Measurements from ENCODE around the gene CXCR2. TPM values are rescaled to one million over a fixed set of nuclear protein-coding genes. Genes with fewer than 3 reads are reported as not detected.
A peak's percentile ranks its signal among the peaks of the same experiment; 100 is the strongest.

The CXCR2 gene
- total RNA-seq, 1 experiment from 2014 or later: not detected

DNA sequence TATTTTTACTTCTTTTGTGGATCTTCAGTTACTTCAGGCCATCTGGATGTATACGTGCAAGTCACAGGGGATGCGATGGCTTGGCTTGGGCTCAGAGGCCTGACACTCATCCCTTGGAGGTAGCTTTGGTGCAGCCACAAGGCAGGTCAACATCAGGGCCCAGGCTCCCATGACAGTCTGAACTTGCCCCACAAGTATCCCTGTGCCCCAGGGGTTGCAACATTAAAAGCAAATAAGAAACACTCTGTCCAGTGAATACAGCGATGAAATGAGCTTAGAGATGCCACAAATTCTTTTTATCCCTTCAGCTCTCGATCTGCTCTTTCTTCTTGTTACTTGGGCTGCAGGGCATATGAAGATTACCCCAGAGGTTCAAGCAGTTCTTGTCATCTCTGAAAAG lies 54.0 kb downstream of the CXCR2 start:
- no peaks in the 10 kb centered on the region for H3K9me3 ChIP-seq (replicated peaks)
- no peak for DNase-seq (ENCODE audit: low read depth in 1 of 2, low spot score in 2 of 2)
- H3K27me3 ChIP-seq (replicated peaks): peaks cover 3% of the 10 kb centered on the region; the same call in 1 of the 2 replicates
- H3K4me1 ChIP-seq (replicated peaks): no peaks in the 10 kb centered on the region
- H3K27ac ChIP-seq: no peak overlapping the region
- H3K36me3 ChIP-seq: no peaks in the 10 kb centered on the region
- H3K4me3 ChIP-seq: no peak overlapping the region

DNA sequence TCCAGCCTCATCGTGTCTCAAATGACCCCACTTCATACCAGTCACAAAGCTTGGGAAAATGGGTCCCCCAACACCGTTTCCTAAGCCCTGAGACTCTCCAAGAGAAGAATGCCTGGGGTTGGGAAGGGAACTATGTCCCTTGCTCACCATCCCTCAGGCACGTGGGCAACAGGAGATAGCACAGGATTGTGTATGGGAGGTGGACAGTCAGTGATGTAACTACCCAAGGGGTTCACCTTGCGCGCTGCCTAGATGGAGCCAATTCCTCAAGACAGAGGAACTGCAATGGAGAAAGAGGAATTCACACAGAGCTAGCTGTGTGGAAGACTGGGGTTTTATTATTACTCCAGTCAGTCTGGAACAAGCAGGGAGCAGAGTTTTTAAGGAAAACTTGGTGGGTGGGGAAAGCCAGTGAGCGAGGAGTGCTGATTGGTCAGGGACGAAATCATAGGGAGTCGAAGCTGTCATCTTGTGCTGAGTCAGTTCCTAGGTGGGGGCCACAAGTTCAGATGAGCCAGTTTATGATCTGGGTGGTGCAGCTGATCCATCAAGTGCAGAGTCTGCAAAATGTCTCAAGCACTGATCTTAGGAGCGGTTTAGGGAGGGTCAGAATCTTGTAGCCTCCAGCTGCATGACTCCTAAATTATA lies 54.8 kb downstream of the CXCR2 start:
- DNase-seq (ENCODE audit: low read depth in 1 of 2, low spot score in 2 of 2): no peak

DNA sequence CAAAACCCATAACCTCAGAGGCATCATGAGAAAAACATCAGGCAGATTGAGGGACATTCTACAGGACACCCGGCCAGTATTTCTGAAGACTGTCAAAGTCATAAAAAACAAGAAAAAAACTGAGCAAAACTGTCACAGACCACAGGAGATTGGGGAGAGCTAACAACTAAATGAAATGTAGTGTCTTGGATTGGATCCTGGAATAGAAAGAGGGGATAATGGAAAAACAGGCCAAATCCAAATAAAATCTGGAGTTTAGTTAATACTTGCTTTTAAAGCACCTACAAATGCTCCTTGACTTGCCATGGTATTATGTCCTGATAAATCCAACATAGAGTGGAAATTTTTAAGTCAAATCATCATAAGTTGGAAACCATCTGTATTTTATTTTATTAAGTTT lies 58.5 kb downstream of the CXCR2 start:
- DNase-seq (ENCODE audit: low read depth in 1 of 2, low spot score in 2 of 2): no peak
- peaks cover 3% of the 10 kb centered on the region; the same call in 1 of the 2 replicates for H3K27me3 ChIP-seq (replicated peaks)
- no peak overlapping the region for H3K27ac ChIP-seq
- no peaks in the 10 kb centered on the region for H3K9me3 ChIP-seq (replicated peaks)
- H3K4me3 ChIP-seq: no peak overlapping the region
- H3K4me1 ChIP-seq (replicated peaks): no peaks in the 10 kb centered on the region
- H3K36me3 ChIP-seq: no peaks in the 10 kb centered on the region

More for the DNA sequence above, 54.8 kb downstream of the CXCR2 start:
- Histone ChIP-seq H3K27ac (no peak overlapping the region), H3K27me3 (replicated peaks) (peaks cover 3% of the 10 kb centered on the region; the same call in 1 of the 2 replicates), H3K36me3 (no peaks in the 10 kb centered on the region), H3K4me3 (no peak overlapping the region), H3K9me3 (replicated peaks) (no peaks in the 10 kb centered on the region), H3K4me1 (replicated peaks) (no peaks in the 10 kb centered on the region)

DNA sequence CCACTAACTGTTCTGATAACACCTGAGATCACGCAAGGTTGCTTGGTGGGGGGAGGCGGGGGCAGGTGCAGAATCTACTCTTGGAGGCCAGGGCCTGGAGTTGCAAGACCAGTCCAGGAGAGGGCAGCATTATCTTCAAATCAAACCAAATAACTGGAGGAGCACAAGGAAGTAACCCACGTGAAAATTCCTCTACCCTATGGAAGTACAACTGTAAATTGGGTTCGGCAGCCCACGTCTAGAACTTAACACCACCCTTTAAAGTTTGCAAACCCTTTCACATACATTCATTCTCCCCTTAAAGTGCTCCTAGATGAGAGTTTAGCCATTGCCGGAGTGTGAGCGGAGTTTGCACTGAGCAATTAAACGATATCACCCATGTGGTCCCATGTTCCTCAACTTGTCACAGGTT lies 60.5 kb downstream of the CXCR2 start:
- H3K9me3 ChIP-seq (replicated peaks): no peaks in the 10 kb centered on the region
- no peak overlapping the region for H3K27ac ChIP-seq
- H3K36me3 ChIP-seq: no peaks in the 10 kb centered on the region
- H3K4me3 ChIP-seq: no peak overlapping the region
- DNase-seq (ENCODE audit: low read depth in 1 of 2, low spot score in 2 of 2): peak; percentile 42 to 58
- H3K27me3 ChIP-seq (replicated peaks): peaks cover 3% of the 10 kb centered on the region; the same call in 1 of the 2 replicates
- H3K4me1 ChIP-seq (replicated peaks): no peaks in the 10 kb centered on the region

Other genes with a start within 250 kb of the CXCR2 start
- gene TNS1, start 123.0 kb upstream of the CXCR2 start, total RNA-seq (2014; rRNA removed; shearing (Covaris generic)): 9.8 and 14.3 TPM in 2 replicates
- not detected in 2 replicates for gene RUFY4, start 56.8 kb upstream of the CXCR2 start, total RNA-seq (2014; rRNA removed; shearing (Covaris generic))
- not detected in 2 replicates for gene CXCR1, start 40.9 kb downstream of the CXCR2 start, total RNA-seq (2014; rRNA removed; shearing (Covaris generic))
- gene ARPC2, start 91.2 kb downstream of the CXCR2 start, total RNA-seq (2014; rRNA removed; shearing (Covaris generic)): 490 and 702 TPM in 2 replicates
- gene GPBAR1, start 135.0 kb downstream of the CXCR2 start, total RNA-seq (2014; rRNA removed; shearing (Covaris generic)): 0.89 TPM in 1 of 2 replicates, not detected in the other
- gene AAMP, start 144.1 kb downstream of the CXCR2 start, total RNA-seq (2014; rRNA removed; shearing (Covaris generic)): 184 and 231 TPM in 2 replicates
- 57.7 and 63.2 TPM in 2 replicates for gene PNKD, start 144.5 kb downstream of the CXCR2 start, total RNA-seq (2014; rRNA removed; shearing (Covaris generic))
- 76.0 and 86.5 TPM in 2 replicates for gene TMBIM1, start 166.5 kb downstream of the CXCR2 start, total RNA-seq (2014; rRNA removed; shearing (Covaris generic))
- gene CATIP, start 230.8 kb downstream of the CXCR2 start, total RNA-seq (2014; rRNA removed; shearing (Covaris generic)): not detected in 2 replicates

Measured in SJSA1 (cell line).